ENCODE measurements around the gene SALL1. TPM values are rescaled to one million over a fixed set of nuclear protein-coding genes. Genes with fewer than 3 reads are reported as not detected.

Gene SALL1
- total RNA-seq, 2 donors from 2014 or later = 122 to 172 TPM

DNA sequence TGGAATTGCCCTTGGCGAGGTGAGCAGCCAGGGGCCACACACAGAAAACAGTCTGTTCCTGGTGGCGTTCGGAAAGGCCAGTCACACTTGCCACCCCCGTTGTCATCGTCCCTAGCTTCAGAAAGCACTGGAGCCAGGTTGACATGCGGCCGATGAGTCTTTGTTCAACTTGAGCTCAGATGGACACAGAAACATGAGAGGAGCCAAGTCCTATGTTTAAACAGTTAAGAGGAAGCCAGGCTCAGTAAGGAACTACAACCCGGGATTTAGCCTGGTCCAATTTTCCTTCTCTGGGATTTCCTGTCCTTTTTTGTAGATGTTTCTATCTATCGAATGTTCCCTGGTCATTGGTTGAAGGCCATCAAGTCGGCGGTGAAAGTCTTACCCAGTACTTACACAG is 19.5 kb downstream of the SALL1 start:
- Histone ChIP-seq H3K27ac (ENCODE audit: low read depth, low read length) (no peak overlapping the region), H3K4me1 (ENCODE audit: control insufficient read depth, insufficient read depth, low read length) (peaks cover 14% of the 10 kb centered on the region), H3K4me3 (ENCODE audit: low read length) (no peak overlapping the region), H3K9me3 (ENCODE audit: control insufficient read depth, low read length) (no peaks in the 10 kb centered on the region), H3K36me3 (ENCODE audit: control insufficient read depth, insufficient read depth, low read length) (peaks cover 24% of the 10 kb centered on the region), H3K9ac (ENCODE audit: extremely low read depth, low read length, poor library complexity, severe bottlenecking) (no peak overlapping the region), H3K27me3 (ENCODE audit: control insufficient read depth, insufficient read depth, low read length, poor library complexity, severe bottlenecking) (no peaks in the 10 kb centered on the region)
- TF ChIP-seq, protein P1, sequence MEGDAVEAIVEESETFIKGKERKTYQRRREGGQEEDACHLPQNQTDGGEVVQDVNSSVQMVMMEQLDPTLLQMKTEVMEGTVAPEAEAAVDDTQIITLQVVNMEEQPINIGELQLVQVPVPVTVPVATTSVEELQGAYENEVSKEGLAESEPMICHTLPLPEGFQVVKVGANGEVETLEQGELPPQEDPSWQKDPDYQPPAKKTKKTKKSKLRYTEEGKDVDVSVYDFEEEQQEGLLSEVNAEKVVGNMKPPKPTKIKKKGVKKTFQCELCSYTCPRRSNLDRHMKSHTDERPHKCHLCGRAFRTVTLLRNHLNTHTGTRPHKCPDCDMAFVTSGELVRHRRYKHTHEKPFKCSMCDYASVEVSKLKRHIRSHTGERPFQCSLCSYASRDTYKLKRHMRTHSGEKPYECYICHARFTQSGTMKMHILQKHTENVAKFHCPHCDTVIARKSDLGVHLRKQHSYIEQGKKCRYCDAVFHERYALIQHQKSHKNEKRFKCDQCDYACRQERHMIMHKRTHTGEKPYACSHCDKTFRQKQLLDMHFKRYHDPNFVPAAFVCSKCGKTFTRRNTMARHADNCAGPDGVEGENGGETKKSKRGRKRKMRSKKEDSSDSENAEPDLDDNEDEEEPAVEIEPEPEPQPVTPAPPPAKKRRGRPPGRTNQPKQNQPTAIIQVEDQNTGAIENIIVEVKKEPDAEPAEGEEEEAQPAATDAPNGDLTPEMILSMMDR (conservative IDR thresholded peaks at IDR 0.05) = no peak
- Mint-ChIP-seq H3K4me1 (peaks cover 47% of the 10 kb centered on the region), H3K4me3 (peak overlapping the region; percentile 58), H3K27ac (peak overlapping the region; percentile 46), H3K27me3 (ENCODE audit: insufficient read depth) (peaks cover 11% of the 10 kb centered on the region), H3K9me3 (no peaks in the 10 kb centered on the region), H3K36me3 (ENCODE audit: low read depth) (peaks cover 12% of the 10 kb centered on the region)
- whole genome bisulfite sequencing, 2 experiments (ENCODE audit: insufficient coverage in 1 of 2, insufficient read length in 1 of 2) = 94 to 95% methylated on average over 11 of the region's 11 CpGs
- DNase-seq = no peak

DNA sequence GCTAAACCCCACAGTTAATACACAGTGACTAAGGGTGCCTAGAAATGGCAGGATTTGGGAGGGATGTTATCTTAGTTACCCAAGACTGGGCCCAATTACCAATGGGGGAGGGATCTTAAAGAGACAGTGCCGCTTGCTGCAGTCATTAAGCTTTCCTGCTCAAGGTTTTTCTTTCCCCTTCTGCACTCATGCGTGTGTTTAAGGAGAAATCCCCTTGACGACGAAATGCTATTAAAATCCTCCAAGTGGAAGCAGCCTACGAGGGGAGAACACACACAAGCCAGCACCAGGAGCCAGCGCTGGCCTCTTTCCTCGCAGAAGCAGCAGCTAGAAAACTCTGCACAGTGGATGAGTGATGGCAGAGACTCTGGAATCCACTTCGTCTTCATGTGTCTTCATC is 22.0 kb downstream of the SALL1 start:
- peaks cover 7% of the 10 kb centered on the region for H3K27me3 Mint-ChIP-seq (ENCODE audit: insufficient read depth)
- peaks cover 51% of the 10 kb centered on the region for H3K4me1 Mint-ChIP-seq
- H3K9me3 ChIP-seq (ENCODE audit: control insufficient read depth, low read length) = no peaks in the 10 kb centered on the region
- H3K36me3 ChIP-seq (ENCODE audit: control insufficient read depth, insufficient read depth, low read length) = peaks cover 1% of the 10 kb centered on the region
- no peaks in the 10 kb centered on the region for H3K27me3 ChIP-seq (ENCODE audit: control insufficient read depth, insufficient read depth, low read length, poor library complexity, severe bottlenecking)
- H3K27ac Mint-ChIP-seq = no peak overlapping the region
- 58 to 74% methylated on average over 2 to 8 of the region's 8 CpGs for WGBS, 2 experiments (ENCODE audit: insufficient coverage in 1 of 2, insufficient read length in 1 of 2)
- no peak overlapping the region for H3K9ac ChIP-seq (ENCODE audit: extremely low read depth, low read length, poor library complexity, severe bottlenecking)
- no peaks in the 10 kb centered on the region for H3K36me3 Mint-ChIP-seq (ENCODE audit: low read depth)
- peaks cover 14% of the 10 kb centered on the region for H3K4me1 ChIP-seq (ENCODE audit: control insufficient read depth, insufficient read depth, low read length)
- no peak overlapping the region for H3K4me3 Mint-ChIP-seq
- TF ChIP-seq, protein P1 (conservative IDR thresholded peaks at IDR 0.05) = no peak
- H3K27ac ChIP-seq (ENCODE audit: low read depth, low read length) = no peak overlapping the region
- DNase-seq = no peak
- H3K4me3 ChIP-seq (ENCODE audit: low read length) = no peak overlapping the region
- H3K9me3 Mint-ChIP-seq = no peaks in the 10 kb centered on the region

DNA sequence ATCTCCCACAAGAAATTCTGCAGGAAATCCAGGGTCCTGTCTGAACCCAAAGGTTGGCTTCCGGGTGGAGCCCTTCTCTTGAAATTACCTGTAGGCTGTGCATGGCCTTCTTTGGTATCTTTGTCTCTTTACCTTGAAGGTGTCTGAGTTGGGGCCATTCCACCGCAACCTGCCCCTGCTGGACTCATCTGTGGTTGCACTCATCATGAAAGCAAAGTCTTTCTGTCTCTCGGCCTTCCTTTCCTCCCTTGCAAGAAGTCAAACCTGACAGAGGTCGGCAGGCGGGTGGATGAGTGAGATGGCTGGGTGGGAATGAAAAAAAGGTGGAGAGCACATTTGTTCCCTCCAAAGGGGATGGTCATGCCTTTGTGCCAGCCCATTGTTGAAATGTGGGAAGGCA is 25.1 kb downstream of the SALL1 start:
- Histone ChIP-seq H3K4me1 (ENCODE audit: control insufficient read depth, insufficient read depth, low read length) (peaks cover 4% of the 10 kb centered on the region), H3K36me3 (ENCODE audit: control insufficient read depth, insufficient read depth, low read length) (no peaks in the 10 kb centered on the region), H3K9ac (ENCODE audit: extremely low read depth, low read length, poor library complexity, severe bottlenecking) (no peak overlapping the region), H3K27ac (ENCODE audit: low read depth, low read length) (no peak overlapping the region), H3K27me3 (ENCODE audit: control insufficient read depth, insufficient read depth, low read length, poor library complexity, severe bottlenecking) (no peaks in the 10 kb centered on the region), H3K9me3 (ENCODE audit: control insufficient read depth, low read length) (no peaks in the 10 kb centered on the region), H3K4me3 (ENCODE audit: low read length) (no peak overlapping the region)
- DNase-seq = peak; percentile 73
- Mint-ChIP-seq H3K4me3 (no peak overlapping the region), H3K27me3 (ENCODE audit: insufficient read depth) (no peaks in the 10 kb centered on the region), H3K4me1 (peaks cover 37% of the 10 kb centered on the region), H3K36me3 (ENCODE audit: low read depth) (no peaks in the 10 kb centered on the region), H3K27ac (no peak overlapping the region), H3K9me3 (no peaks in the 10 kb centered on the region)
- TF ChIP-seq, protein P1 (conservative IDR thresholded peaks at IDR 0.05) = peak; percentile 70
- 87% methylated on average over 5 of the region's 5 CpGs; no CpG with 5 or more reads in 1 of the 2 experiments for WGBS, 2 experiments (ENCODE audit: insufficient coverage in 1 of 2, insufficient read length in 1 of 2)

All from endodermal cell (in vitro differentiated cells).